B cell (primary cell): ENCODE measurements around the gene PSME1.

Experiments
- EZH2 ChIP-seq: IDR thresholded peaks from 2 replicates; pipeline ENCODE4 v1.6.1; 2012; ENCODE audit warnings: borderline replicate concordance, low read depth, mild to moderate bottlenecking, moderate library complexity, low read length; ENCODE audit not compliant: insufficient read depth, poor library complexity, severe bottlenecking
- TF ChIP-seq, protein P1 (sequence below): fragments of 200-600 bp; IDR thresholded peaks from one replicate; pipeline ENCODE4 v1.8.0; 2022; ENCODE audit warnings: antibody characterized with exemption, mild to moderate bottlenecking

DNA sequence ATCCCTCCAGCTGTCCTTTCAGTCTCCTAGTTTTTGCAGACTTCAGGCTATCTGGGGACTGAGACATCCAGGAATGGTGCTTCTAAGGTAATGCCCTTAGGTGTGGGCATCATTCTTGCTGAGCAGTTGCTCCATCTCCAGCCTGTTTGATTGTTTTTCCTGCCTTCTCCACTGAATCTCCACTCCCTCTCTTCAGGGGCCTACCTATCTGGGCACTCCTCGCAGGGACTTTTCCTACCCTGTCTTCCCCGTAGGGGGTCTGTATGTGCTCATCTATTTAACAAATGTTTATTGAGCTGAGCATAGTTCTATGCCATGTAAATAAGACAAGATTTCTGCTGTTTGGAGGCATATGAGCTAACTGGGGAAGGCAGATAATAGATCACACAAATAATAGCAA, 3.0 kb upstream of the PSME1 start:
- TF ChIP-seq, protein P1, sequence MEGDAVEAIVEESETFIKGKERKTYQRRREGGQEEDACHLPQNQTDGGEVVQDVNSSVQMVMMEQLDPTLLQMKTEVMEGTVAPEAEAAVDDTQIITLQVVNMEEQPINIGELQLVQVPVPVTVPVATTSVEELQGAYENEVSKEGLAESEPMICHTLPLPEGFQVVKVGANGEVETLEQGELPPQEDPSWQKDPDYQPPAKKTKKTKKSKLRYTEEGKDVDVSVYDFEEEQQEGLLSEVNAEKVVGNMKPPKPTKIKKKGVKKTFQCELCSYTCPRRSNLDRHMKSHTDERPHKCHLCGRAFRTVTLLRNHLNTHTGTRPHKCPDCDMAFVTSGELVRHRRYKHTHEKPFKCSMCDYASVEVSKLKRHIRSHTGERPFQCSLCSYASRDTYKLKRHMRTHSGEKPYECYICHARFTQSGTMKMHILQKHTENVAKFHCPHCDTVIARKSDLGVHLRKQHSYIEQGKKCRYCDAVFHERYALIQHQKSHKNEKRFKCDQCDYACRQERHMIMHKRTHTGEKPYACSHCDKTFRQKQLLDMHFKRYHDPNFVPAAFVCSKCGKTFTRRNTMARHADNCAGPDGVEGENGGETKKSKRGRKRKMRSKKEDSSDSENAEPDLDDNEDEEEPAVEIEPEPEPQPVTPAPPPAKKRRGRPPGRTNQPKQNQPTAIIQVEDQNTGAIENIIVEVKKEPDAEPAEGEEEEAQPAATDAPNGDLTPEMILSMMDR, result no peak
- no peak for TF ChIP-seq EZH2
